Gastrocnemius medialis (tissue), 4 donors: Measurements from ENCODE around the gene CASKIN1. TPM values are rescaled to one million over a fixed set of nuclear protein-coding genes. Genes with fewer than 3 reads are reported as not detected.
"Not testable (repeated sequence)": the region's sequence is repeated elsewhere in the genome, so short reads cannot be mapped to it uniquely, and the experiment has no call there.

ENCODE experiments used
- ATAC-seq, 2 donors: fragments of 150-250 bp; one replicate each; pipeline ENCODE4 v1.9.1; 2016
- DNase-seq, 2 donors: peaks; one replicate each; pipeline ENCODE4 v3.0.0-alpha.2; 2019
- H3K27ac ChIP-seq, 4 donors: fragments of 200-600 bp; sonication (generic); 1 replicate in 1 of 4; 2 replicates in 3 of 4; pipeline ENCODE4 v1.5.1; 2016 to 2018; ENCODE audit warnings: mild to moderate bottlenecking in 2 of 4, moderate library complexity in 1 of 4
- H3K27me3 ChIP-seq, 3 donors: fragments of 200-600 bp; sonication (generic) in 2 of 3; 1 replicate in 1 of 3; 2 replicates in 2 of 3; pipeline versions ENCODE4 v1.5.1 to v1.6.0; 2016 to 2019; ENCODE audit warnings: mild to moderate bottlenecking in 1 of 3, moderate library complexity in 1 of 3
- H3K36me3 ChIP-seq, 2 donors: fragments of 200-600 bp; sonication (generic) in 1 of 2; one replicate each; pipeline ENCODE4 v1.5.1; 2017 to 2018
- H3K4me1 ChIP-seq, 2 donors: fragments of 200-600 bp; sonication (generic) in 1 of 2; one replicate each; pipeline ENCODE4 v1.5.1; 2016 to 2017; ENCODE audit warnings: mild to moderate bottlenecking in 2 of 2
- H3K4me3 ChIP-seq, 4 donors: fragments of 200-600 bp; sonication (generic) in 3 of 4; 1 replicate in 1 of 4; 2 replicates in 3 of 4; pipeline ENCODE4 v1.5.1; 2016 to 2019; ENCODE audit warnings: mild to moderate bottlenecking in 2 of 4
- H3K9me3 ChIP-seq, 3 donors: fragments of 200-600 bp; sonication (generic) in 2 of 3; 1 replicate in 1 of 3; 2 replicates in 2 of 3; pipeline ENCODE4 v1.5.1; 2016 to 2019
- CTCF ChIP-seq, 5 experiments: fragments of 450-650 bp in 3 of 5; fragments of 200-600 bp in 2 of 5; sonication (generic) in 2 of 5; IDR thresholded peaks in 4 of 5; conservative IDR thresholded peaks in 1 of 5; 1 replicate in 4 of 5; 2 replicates in 1 of 5; pipeline ENCODE4 v1.5.1; 2016 to 2019; ENCODE audit warnings: antibody characterized with exemption in 5 of 5, mild to moderate bottlenecking in 3 of 5, moderate library complexity in 3 of 5
- POLR2A ChIP-seq, 2 donors: fragments of 450-650 bp; IDR thresholded peaks; one replicate each; pipeline ENCODE4 v1.6.1; 2017; ENCODE audit warnings: antibody characterized with exemption in 2 of 2, mild to moderate bottlenecking in 2 of 2, moderate library complexity in 2 of 2
- in situ Hi-C, 4 donors: fragments of 200-750 bp; cut with MboI; loops; one replicate each; pipeline versions ENCODE4 v1.15.0 to v1.8.0; 2017; ENCODE audit warnings: low sequenced_read_pairs in 4 of 4
- intact Hi-C: fragments of 100-400 bp; cut with DNase I; formaldehyde crosslinking; loops from one replicate; pipeline ENCODE4 v1.15.1; 2023; ENCODE audit warnings: low total_unique reads
- total RNA-seq, 4 donors: library from RNA; depleted of rRNA; stranded (reverse); fragments of >200 nt; gene quantifications; one replicate each; pipeline versions ENCODE4 v1.1.0 to v1.2.3, GENCODE V29; 2016

The CASKIN1 gene
- total RNA-seq, 4 donors from 2014 or later: 0.07 to 0.51 (median 0.10) TPM; not detected in 1

- DNase-seq: no peak
Observed at GRCh38 chr16:2243031-2243528, 46.7 kb upstream of the CASKIN1 start.

GRCh38 chr16:2242598-2242997 is 46.2 kb upstream of the CASKIN1 start:
- in situ Hi-C loops: no loop called here
- DNase-seq: no peak

More at GRCh38 chr16:2243031-2243528, 46.7 kb upstream of the CASKIN1 start:
- Histone ChIP-seq H3K4me3 (no peak overlapping the region), H3K27ac (no peak overlapping the region), H3K36me3 (peaks cover 0 to 62% of the 10 kb centered on the region in 2 donors), H3K9me3 (no peaks in the 10 kb centered on the region), H3K4me1 (no peaks in the 10 kb centered on the region), H3K27me3 (no peaks in the 10 kb centered on the region)
- no peak for TF ChIP-seq CTCF (IDR thresholded peaks at IDR 0.05 in 4 of 5, conservative IDR thresholded peaks at IDR 0.05 in 1 of 5)
- TF ChIP-seq POLR2A (IDR thresholded peaks at IDR 0.05): no peak
- no peak for ATAC-seq
- intact Hi-C loops (no loop called here), in situ Hi-C loops (no loop called here)

GRCh38 chr16:2240331-2240730 is 43.9 kb upstream of the CASKIN1 start:
- intact Hi-C loops: not testable (repeated sequence)
- peaks cover 0 to 54% of the 10 kb centered on the region in 2 donors for H3K36me3 ChIP-seq

More at GRCh38 chr16:2242598-2242997, 46.2 kb upstream of the CASKIN1 start:
- peaks cover 0 to 62% of the 10 kb centered on the region in 2 donors for H3K36me3 ChIP-seq
- intact Hi-C loops: no loop called here
- H3K4me3 ChIP-seq: no peak overlapping the region
- no peaks in the 10 kb centered on the region for H3K9me3 ChIP-seq
- TF ChIP-seq CTCF (IDR thresholded peaks at IDR 0.05 in 4 of 5, conservative IDR thresholded peaks at IDR 0.05 in 1 of 5) (no peak), POLR2A (IDR thresholded peaks at IDR 0.05) (no peak)
- ATAC-seq: no peak
- no peak overlapping the region for H3K27ac ChIP-seq
- H3K27me3 ChIP-seq: peaks cover 0 to 3% (median 0%) of the 10 kb centered on the region in 3 donors
- no peaks in the 10 kb centered on the region for H3K4me1 ChIP-seq

GRCh38 chr16:2238838-2239675 is 42.7 kb upstream of the CASKIN1 start:
- ATAC-seq: peak in 1 of 2 donors; percentile 11
- Histone ChIP-seq H3K27ac (no peak overlapping the region), H3K9me3 (no peaks in the 10 kb centered on the region), H3K4me1 (peaks cover 13% of the 10 kb centered on the region in 2 donors), H3K27me3 (peaks cover 10 to 18% (median 17%) of the 10 kb centered on the region in 3 donors), H3K4me3 (no peak overlapping the region), H3K36me3 (peaks cover 0 to 54% of the 10 kb centered on the region in 2 donors)
- TF ChIP-seq POLR2A (IDR thresholded peaks at IDR 0.05) (no peak), CTCF (IDR thresholded peaks at IDR 0.05 in 4 of 5, conservative IDR thresholded peaks at IDR 0.05 in 1 of 5) (no peak)
- intact Hi-C loops: no loop called here
- DNase-seq: no peak
- in situ Hi-C loops: no loop called here

More at GRCh38 chr16:2240331-2240730, 43.9 kb upstream of the CASKIN1 start:
- H3K4me3 ChIP-seq, ATAC-seq, H3K27ac ChIP-seq, in situ Hi-C loops, DNase-seq, H3K9me3 ChIP-seq: not testable (repeated sequence)
- Histone ChIP-seq H3K4me1 (peaks cover 13% of the 10 kb centered on the region in 2 donors), H3K27me3 (peaks cover 10 to 18% (median 17%) of the 10 kb centered on the region in 3 donors)

GRCh38 chr16:2238150-2238837 is 41.9 kb upstream of the CASKIN1 start:
- in situ Hi-C loops: no loop called here
- Histone ChIP-seq H3K4me1 (peaks cover 13% of the 10 kb centered on the region in 2 donors), H3K27ac (no peak overlapping the region), H3K36me3 (peaks cover 0 to 54% of the 10 kb centered on the region in 2 donors), H3K9me3 (no peaks in the 10 kb centered on the region), H3K4me3 (no peak overlapping the region), H3K27me3 (peaks cover 10 to 18% (median 17%) of the 10 kb centered on the region in 3 donors)
- ATAC-seq (no peak), DNase-seq (no peak)
- TF ChIP-seq CTCF (IDR thresholded peaks at IDR 0.05 in 4 of 5, conservative IDR thresholded peaks at IDR 0.05 in 1 of 5) (no peak), POLR2A (IDR thresholded peaks at IDR 0.05) (no peak)
- intact Hi-C loops: no loop called here
